Activated naive CD8-positive, alpha-beta T cell treated with anti-CD3 and anti-CD28 coated beads, Interleukin-2, amount 10 ng/mL, durations not matched to agents 7 days and 5 days (primary cell): ENCODE data around the gene SH3GL3. TPM values are rescaled to one million over a fixed set of nuclear protein-coding genes. Genes with fewer than 3 reads are reported as not detected.
A peak's percentile ranks its signal among the peaks of the same experiment; 100 is the strongest.

Experiments used
- ATAC-seq: fragments of 150-1000 bp; cut with Tn5 transposase; one replicate; pipeline ENCODE4 v1.10.0; 2021; ENCODE audit warnings: low read depth, moderate library complexity
- POLR2A ChIA-PET: fragments of 350-600 bp; sonication (Branson Sonifier 250); formaldehyde crosslinking; loops from one replicate; lab custom pipeline; 2021; ENCODE audit warnings: antibody characterized with exemption; lab: Charles Lee
- DNase-seq: peaks from one replicate; pipeline ENCODE4 v3.0.0; 2021
- H3K27ac Mint-ChIP-seq: one replicate; pipeline ENCODE4 v1.8.0; 2022; ENCODE audit warnings: mild to moderate bottlenecking, mixed read lengths
- H3K27me3 Mint-ChIP-seq: one replicate; pipeline ENCODE4 v1.8.0; 2022; ENCODE audit warnings: mild to moderate bottlenecking, moderate library complexity, mixed read lengths
- H3K36me3 Mint-ChIP-seq: one replicate; pipeline ENCODE4 v1.8.0; 2021; ENCODE audit warnings: mild to moderate bottlenecking, mixed read lengths
- H3K4me1 Mint-ChIP-seq: one replicate; pipeline ENCODE4 v1.8.0; 2021; ENCODE audit warnings: mixed read lengths
- H3K4me3 Mint-ChIP-seq: one replicate; pipeline ENCODE4 v1.8.0; 2022; ENCODE audit warnings: mild to moderate bottlenecking, moderate library complexity, mixed read lengths
- H3K9me3 Mint-ChIP-seq: one replicate; pipeline ENCODE4 v1.8.0; 2021; ENCODE audit warnings: mixed read lengths
- total RNA-seq, 2 experiments: library from RNA; stranded (reverse); gene quantifications; one replicate each; pipeline ENCODE4 v1.2.3, GENCODE V29; 2021

SH3GL3 gene, protein sequence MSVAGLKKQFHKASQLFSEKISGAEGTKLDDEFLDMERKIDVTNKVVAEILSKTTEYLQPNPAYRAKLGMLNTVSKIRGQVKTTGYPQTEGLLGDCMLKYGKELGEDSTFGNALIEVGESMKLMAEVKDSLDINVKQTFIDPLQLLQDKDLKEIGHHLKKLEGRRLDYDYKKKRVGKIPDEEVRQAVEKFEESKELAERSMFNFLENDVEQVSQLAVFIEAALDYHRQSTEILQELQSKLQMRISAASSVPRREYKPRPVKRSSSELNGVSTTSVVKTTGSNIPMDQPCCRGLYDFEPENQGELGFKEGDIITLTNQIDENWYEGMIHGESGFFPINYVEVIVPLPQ
- total RNA-seq: not detected

DNA sequence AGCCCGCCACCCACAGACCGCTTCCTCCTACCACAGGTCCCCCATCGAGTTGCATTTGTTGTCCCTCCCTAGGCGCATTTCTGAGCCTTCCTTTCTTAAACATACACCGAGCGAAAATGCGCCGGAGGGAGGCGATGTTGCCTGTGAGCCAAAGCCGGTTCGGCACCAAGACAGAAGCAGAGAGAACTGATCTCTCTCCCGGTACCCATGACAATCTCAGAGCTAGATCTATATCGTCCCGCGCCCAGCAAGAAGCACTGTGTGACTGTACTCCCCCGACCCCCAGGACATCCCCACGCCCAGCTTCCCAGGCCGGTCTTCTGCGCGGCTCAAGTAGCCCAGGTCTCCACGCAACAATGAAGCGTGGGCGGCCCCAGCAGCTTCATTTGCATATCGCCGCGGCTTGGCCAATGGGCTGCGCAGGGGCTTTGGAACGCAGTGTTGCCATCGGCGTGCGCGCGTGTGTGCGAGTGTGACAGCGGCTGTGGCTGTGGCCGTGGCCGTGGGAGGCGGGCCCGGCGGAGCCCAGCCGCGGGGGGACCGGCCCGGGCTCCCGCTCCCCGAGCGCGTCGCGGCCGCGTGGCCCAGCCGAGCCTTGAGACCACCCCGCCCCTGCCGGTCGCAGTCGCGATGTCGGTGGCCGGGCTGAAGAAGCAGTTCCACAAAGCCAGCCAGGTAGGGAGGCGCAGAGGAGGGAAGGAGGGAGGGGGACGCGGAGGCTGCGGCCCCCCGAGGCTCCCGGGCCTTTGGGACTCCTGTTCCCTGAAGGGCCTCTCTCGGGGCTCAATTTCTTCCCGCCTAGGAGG is at the start of gene SH3GL3:
Gene SH3GL3, plus strand, starts transcription at position 438 of the 806 bp plus-strand sequence. Its CDS starts 193 bp downstream, at position 631.
- peaks cover 8% of the 10 kb centered on the region for H3K4me1 Mint-ChIP-seq
- peak; percentile 66 for DNase-seq
- H3K9me3 Mint-ChIP-seq: no peaks in the 10 kb centered on the region
- ATAC-seq: peak; percentile 94
- POLR2A ChIA-PET: no interaction called here
- no peak within 1 kb of the TSS for H3K27ac Mint-ChIP-seq
- H3K36me3 Mint-ChIP-seq: no peaks in the 10 kb centered on the region
- H3K4me3 Mint-ChIP-seq: peak within 1 kb of the TSS; percentile 71
- peaks cover 45% of the 10 kb centered on the region for H3K27me3 Mint-ChIP-seq

DNA sequence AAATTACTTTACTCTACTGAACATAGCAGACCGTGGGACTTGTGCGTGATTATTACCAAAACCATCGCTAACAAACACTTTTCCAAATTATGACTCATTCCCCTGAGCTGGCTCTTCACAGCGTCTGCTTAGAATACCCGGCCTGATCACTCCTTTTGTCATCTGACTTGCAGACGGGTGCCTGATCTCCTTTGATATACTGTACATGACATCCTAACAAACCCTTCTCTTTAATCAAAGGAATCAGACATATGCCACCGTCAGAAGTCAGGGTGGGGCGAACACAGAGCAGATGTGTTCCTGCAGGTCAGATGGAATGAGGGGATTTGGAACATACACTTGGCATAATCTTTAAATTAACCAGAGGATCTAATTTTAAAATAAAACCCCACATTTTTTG is 48.5 kb upstream of the SH3GL3 start:
- Mint-ChIP-seq H3K27me3 (peaks cover 10% of the 10 kb centered on the region), H3K27ac (no peak overlapping the region), H3K4me3 (no peak overlapping the region), H3K4me1 (no peaks in the 10 kb centered on the region), H3K36me3 (no peaks in the 10 kb centered on the region), H3K9me3 (no peaks in the 10 kb centered on the region)
- POLR2A ChIA-PET: no interaction called here
- DNase-seq (no peak), ATAC-seq (no peak)

DNA sequence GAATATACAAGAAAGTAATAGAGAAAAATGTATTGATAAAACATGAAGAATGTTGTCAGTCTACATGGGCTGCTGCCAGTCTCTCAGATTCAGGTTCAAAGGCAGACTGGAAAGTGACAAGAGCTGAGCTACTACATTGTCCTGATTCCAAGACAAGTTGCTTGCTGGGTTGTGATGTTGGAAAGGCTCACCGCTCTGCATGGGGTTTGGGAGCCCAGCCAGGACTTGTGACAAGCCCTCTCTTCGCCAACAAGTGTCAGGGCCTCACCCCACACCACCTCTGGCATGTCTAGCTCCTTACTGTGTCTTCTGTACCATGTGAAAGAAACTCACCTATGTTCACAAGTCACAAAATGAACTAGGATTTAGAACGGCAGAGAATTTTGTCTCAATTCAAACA is 43.0 kb upstream of the SH3GL3 start:
- no peak overlapping the region for H3K27ac Mint-ChIP-seq
- POLR2A ChIA-PET: no interaction called here
- ATAC-seq (no peak), DNase-seq (no peak)
- no peaks in the 10 kb centered on the region for H3K9me3 Mint-ChIP-seq
- H3K4me1 Mint-ChIP-seq: no peaks in the 10 kb centered on the region
- H3K27me3 Mint-ChIP-seq: peaks cover 1% of the 10 kb centered on the region
- H3K36me3 Mint-ChIP-seq: no peaks in the 10 kb centered on the region
- H3K4me3 Mint-ChIP-seq: no peak overlapping the region

DNA sequence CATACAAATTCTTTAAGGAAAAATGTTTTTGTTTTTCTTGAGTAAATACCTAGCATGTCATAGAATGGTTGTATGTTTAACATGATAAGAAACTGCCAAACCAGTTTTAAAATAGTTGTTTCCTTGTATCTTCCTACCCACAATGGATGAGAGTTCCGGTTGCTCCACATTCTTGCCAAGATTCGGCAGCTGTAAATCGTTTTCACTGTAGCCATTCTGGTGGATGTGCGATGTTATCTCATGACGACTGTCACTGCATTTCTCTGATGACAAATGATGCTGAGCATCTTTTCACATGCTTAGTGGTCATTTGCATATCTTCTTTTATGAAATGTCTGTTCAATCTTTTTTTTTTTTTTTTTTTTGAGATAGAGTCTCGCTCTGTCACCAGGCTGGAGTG is 36.6 kb upstream of the SH3GL3 start:
- POLR2A ChIA-PET: no interaction called here
- Mint-ChIP-seq H3K9me3 (no peaks in the 10 kb centered on the region), H3K36me3 (no peaks in the 10 kb centered on the region), H3K27ac (no peak overlapping the region), H3K4me1 (no peaks in the 10 kb centered on the region), H3K27me3 (peaks cover 2% of the 10 kb centered on the region), H3K4me3 (no peak overlapping the region)
- no peak for ATAC-seq
- no peak for DNase-seq

DNA sequence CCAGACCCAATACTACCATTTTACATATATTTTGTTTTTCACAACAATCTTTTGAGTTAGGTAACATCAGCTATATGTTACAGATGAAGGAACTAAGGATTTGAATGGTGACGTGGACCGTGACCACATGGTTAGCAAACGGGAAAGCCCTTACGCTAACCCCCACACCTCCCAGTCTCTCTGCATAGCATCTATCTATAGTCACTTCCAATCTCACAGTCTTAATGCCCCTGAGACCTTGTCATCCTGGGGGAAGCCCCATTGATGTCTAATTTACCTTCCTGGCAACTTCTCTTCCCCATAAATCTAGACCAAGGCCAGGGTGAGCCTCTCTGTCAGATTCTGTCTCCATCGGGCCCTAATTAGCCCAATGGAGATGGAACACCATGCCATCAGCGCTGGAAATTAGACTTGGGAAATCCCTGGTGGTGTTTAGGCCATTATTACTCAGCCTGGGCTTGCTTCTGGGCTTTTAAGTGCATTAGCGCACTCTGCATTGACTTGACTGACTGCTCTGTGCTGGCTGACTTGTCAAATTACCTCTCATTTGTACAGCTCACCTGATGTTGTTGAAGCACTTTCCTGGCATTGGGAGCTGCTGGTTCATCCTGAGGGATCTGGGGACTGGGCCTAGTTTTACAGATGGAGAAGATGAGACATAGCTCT is 34.0 kb upstream of the SH3GL3 start:
- POLR2A ChIA-PET: no interaction called here
- Mint-ChIP-seq H3K4me1 (no peaks in the 10 kb centered on the region), H3K9me3 (no peaks in the 10 kb centered on the region), H3K36me3 (no peaks in the 10 kb centered on the region), H3K27me3 (peaks cover 2% of the 10 kb centered on the region), H3K27ac (no peak overlapping the region), H3K4me3 (no peak overlapping the region)
- no peak for ATAC-seq
- no peak for DNase-seq

DNA sequence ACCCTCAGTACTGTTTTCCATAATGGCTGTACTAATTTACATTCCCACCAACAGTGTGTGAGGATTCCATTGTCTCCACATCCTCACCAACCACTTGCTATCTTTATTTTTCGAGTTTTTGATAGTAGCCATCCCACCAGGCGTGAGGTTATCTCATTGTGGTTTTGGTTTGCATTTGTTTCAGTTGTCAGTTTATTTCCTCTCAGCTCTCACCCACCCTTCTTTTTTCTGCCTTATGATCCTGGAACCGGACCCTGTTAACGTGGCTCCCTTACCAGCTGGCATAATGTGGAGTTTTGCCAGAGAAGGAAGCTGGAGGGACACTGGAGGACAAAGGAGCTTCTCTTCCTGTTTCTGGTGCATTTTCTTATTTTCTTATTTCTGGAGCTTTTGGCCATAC is 25.1 kb upstream of the SH3GL3 start:
- no peak overlapping the region for H3K27ac Mint-ChIP-seq
- ATAC-seq (no peak), DNase-seq (no peak)
- POLR2A ChIA-PET: no interaction called here
- H3K4me1 Mint-ChIP-seq: no peaks in the 10 kb centered on the region
- no peak overlapping the region for H3K4me3 Mint-ChIP-seq
- no peaks in the 10 kb centered on the region for H3K27me3 Mint-ChIP-seq
- H3K36me3 Mint-ChIP-seq: no peaks in the 10 kb centered on the region
- H3K9me3 Mint-ChIP-seq: no peaks in the 10 kb centered on the region

DNA sequence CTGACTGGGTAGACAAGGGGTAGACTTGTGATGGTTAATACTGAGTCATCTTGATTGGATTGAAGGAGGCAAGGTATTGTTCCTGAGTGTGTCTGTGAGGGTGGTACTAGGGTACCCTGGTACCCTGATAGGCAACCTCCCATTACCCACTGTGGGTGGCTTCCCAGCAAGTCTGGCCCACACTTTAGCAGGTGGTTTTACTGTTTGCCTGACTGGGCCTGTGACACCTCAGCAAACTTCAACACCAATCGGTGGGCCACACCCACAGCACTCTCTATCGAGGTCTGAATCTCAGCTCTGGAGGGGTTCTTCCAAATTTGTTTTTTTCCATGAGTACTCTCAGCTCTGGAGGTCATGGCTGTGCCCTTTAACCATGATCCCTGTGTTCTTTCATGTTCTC is 24.6 kb upstream of the SH3GL3 start:
- POLR2A ChIA-PET: no interaction called here
- no peak overlapping the region for H3K4me3 Mint-ChIP-seq
- no peaks in the 10 kb centered on the region for H3K36me3 Mint-ChIP-seq
- no peaks in the 10 kb centered on the region for H3K4me1 Mint-ChIP-seq
- DNase-seq (no peak), ATAC-seq (no peak)
- no peak overlapping the region for H3K27ac Mint-ChIP-seq
- no peaks in the 10 kb centered on the region for H3K27me3 Mint-ChIP-seq
- H3K9me3 Mint-ChIP-seq: no peaks in the 10 kb centered on the region

DNA sequence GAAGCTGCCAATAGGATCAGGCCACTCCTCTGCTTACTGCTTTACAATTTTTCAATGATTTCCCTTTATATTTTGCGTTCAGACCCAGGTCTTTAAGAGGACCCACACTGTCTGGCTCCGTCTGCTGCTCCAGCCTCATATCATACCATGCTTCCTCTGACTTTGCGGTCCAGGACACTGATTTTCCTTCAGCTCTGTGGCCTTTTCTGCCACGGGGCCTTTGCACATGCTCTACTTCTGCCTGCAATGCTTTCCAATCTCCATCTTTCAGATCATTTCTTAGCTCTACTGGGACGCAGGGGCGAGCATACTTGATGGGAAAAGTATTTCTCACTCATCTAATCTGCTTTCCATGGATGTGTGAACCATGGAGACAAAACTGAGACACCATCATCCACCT is 23.0 kb upstream of the SH3GL3 start:
- POLR2A ChIA-PET: no interaction called here
- DNase-seq (no peak), ATAC-seq (no peak)
- H3K4me1 Mint-ChIP-seq: no peaks in the 10 kb centered on the region
- no peak overlapping the region for H3K27ac Mint-ChIP-seq
- H3K27me3 Mint-ChIP-seq: no peaks in the 10 kb centered on the region
- H3K9me3 Mint-ChIP-seq: no peaks in the 10 kb centered on the region
- no peaks in the 10 kb centered on the region for H3K36me3 Mint-ChIP-seq
- H3K4me3 Mint-ChIP-seq: no peak overlapping the region

DNA sequence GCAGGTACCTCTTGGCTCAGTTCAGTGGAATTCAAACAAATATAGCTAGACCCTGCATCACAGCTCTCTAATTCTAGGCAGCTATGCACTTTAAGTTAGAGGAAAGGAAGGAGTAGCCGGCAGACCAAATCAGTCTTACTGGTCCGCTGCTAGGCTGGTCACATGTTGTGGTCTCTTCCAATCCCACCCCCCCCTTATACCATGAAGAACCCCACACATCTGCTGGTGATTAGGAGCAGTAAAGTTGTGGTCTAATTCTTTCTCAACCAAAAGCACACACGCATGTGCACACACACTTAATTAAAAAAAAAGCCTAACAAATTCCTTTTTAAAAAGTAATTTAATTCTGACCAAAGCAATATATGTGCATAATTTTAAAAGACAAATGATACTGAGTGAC is 16.7 kb upstream of the SH3GL3 start:
- Mint-ChIP-seq H3K36me3 (no peaks in the 10 kb centered on the region), H3K9me3 (no peaks in the 10 kb centered on the region)

DNA sequence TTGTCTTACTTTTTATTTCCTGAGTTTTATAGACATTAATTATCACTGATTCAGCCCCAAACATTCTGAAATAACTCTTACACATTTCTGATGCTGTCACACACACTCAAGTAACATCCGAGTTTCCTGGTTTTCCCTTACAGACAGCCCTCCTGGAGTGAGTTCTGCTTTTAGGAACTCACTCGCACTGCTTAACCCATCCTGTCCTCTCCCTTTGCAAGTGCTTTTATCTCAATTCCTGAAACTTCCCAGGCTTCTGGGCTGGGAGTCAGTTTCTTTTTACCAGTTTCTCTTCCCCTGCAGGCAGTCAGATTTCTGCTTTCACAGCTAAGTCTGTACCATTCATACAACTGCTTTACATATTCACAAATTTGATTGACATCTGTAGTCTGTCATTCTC is 15.6 kb upstream of the SH3GL3 start:
- DNase-seq (no peak), ATAC-seq (no peak)
- peaks cover 8% of the 10 kb centered on the region for H3K27me3 Mint-ChIP-seq
- POLR2A ChIA-PET: no interaction called here
- no peaks in the 10 kb centered on the region for H3K9me3 Mint-ChIP-seq
- H3K36me3 Mint-ChIP-seq: no peaks in the 10 kb centered on the region
- no peak overlapping the region for H3K4me3 Mint-ChIP-seq
- no peak overlapping the region for H3K27ac Mint-ChIP-seq
- no peaks in the 10 kb centered on the region for H3K4me1 Mint-ChIP-seq

More for the DNA sequence above, 16.7 kb upstream of the SH3GL3 start:
- ATAC-seq (no peak), DNase-seq (no peak)
- H3K4me3 Mint-ChIP-seq: no peak overlapping the region
- H3K4me1 Mint-ChIP-seq: no peaks in the 10 kb centered on the region
- POLR2A ChIA-PET: no interaction called here
- H3K27ac Mint-ChIP-seq: no peak overlapping the region
- H3K27me3 Mint-ChIP-seq: peaks cover 8% of the 10 kb centered on the region

DNA sequence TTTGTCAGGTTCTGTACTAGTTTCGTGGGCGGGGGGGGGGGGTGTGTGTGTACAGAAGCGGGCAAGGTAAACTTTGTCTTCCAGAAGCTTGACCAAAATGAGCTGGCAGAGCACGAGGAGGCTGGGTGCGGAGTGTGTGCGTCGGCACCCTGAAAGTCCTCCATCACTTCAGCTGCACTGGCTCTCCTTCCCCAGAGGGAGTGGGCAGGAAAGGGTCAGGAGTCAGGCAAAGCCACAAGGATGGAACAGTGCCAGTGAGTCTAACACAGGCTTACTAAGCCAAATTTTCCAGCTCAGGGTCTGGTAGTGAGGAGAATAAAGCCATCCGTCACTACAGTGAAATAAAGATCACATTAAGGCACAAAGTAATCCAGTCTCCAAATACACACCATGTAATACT is 11.9 kb upstream of the SH3GL3 start:
- Mint-ChIP-seq H3K9me3 (no peaks in the 10 kb centered on the region), H3K27ac (no peak overlapping the region), H3K4me3 (no peak overlapping the region), H3K36me3 (no peaks in the 10 kb centered on the region), H3K27me3 (peaks cover 10% of the 10 kb centered on the region), H3K4me1 (peaks cover 2% of the 10 kb centered on the region)
- DNase-seq: no peak
- no peak for ATAC-seq
- POLR2A ChIA-PET: no interaction called here

DNA sequence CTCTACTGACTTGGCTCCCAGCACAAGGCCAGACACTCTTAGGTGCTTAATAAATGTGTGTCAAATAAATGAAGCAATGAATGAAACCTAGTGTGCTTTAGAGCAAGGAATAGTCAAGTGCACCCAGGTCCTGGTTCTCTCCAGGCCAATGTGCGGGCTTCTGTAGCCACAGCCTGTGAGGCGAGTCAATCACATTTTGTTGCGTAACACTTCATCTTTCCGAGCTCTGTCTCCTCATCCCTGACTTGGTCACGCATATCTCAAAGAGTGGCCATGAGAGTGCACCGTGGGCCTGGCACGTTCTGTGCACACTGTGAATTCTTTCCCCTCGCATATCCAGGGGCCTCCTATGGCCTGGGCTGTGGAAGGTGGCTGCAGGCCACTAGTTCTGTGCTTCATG is 11.4 kb upstream of the SH3GL3 start:
- Mint-ChIP-seq H3K4me1 (peaks cover 2% of the 10 kb centered on the region), H3K27me3 (peaks cover 10% of the 10 kb centered on the region), H3K9me3 (no peaks in the 10 kb centered on the region), H3K36me3 (no peaks in the 10 kb centered on the region), H3K4me3 (no peak overlapping the region), H3K27ac (no peak overlapping the region)
- POLR2A ChIA-PET: no interaction called here
- no peak for ATAC-seq
- no peak for DNase-seq

DNA sequence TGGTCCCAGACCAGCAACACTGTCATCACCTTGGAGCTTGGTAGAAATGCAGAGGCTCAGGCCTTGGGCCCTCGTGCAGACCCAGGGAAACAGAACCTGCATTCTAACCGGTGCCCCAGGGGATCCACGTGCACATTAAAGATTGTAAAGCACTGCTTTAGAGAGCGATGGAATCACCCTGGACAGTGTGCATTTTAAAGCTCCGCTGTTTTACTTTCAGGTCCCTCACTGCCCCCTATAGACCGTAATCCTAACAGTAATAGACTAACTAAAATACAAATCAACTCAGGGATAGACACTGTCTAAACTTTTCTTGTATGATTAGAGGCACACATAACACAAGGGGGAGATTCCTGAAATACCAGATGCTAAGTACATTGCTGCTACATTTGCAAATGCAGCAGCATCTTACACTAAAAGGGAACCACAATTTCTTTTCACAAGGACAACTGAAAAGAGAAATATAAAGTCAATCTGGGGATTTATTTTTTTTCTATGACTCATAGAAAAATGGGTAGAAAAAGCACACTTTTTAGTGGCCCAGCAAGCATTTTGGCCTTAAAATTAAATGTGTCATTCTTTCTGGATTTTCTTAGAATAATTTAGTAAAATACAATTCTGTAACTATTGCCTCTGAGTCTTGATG is 10.5 kb upstream of the SH3GL3 start:
- DNase-seq (no peak), ATAC-seq (no peak)
- Mint-ChIP-seq H3K27ac (no peak overlapping the region), H3K36me3 (no peaks in the 10 kb centered on the region), H3K4me3 (no peak overlapping the region), H3K27me3 (peaks cover 8% of the 10 kb centered on the region), H3K4me1 (peaks cover 2% of the 10 kb centered on the region), H3K9me3 (no peaks in the 10 kb centered on the region)
- POLR2A ChIA-PET: no interaction called here
